H1 (cell line): ENCODE measurements around the gene TOPORS. TPM values are rescaled to one million over a fixed set of nuclear protein-coding genes. Genes with fewer than 3 reads are reported as not detected.

ENCODE experiments used
- CTCF ChIA-PET: fragments of 300-600 bp; sonication (Branson Sonifier 250); formaldehyde crosslinking; loops from one replicate; lab custom pipeline; 2021; ENCODE audit not compliant: partially characterized antibody; lab: Charles Lee
- POLR2A ChIA-PET: fragments of 300-600 bp; sonication (Branson Sonifier 250); formaldehyde crosslinking; loops from one replicate; lab custom pipeline; 2021; ENCODE audit warnings: inconsistent platforms; ENCODE audit not compliant: partially characterized antibody; lab: Charles Lee
- DNase-seq, 2 experiments: peaks; one replicate each; pipeline versions ENCODE4 v3.0.0 to v3.0.0-alpha.2; 2010 to 2022; ENCODE audit warnings: low spot score in 2 of 2, low read depth in 1 of 2, mixed read lengths in 1 of 2
- FAIRE-seq: peaks from 2 replicates; lab custom pipeline; 2011; peaks lifted over from hg19 to GRCh38; lab: Jason Lieb, UNC
- H2AFZ ChIP-seq: 2 replicates; pipeline ENCODE4 v1.8.1; 2012; ENCODE audit warnings: low read length, inconsistent platforms
- H2AK5ac ChIP-seq: 2 replicates; pipeline ENCODE4 v1.6.1; 2013; ENCODE audit warnings: low read depth, low read length
- H2BK120ac ChIP-seq: replicated peaks from 2 replicates; pipeline ENCODE3; 2013; ENCODE audit warnings: low read depth, low read length, inconsistent platforms
- H2BK12ac ChIP-seq: 2 replicates; pipeline ENCODE4 v1.6.1; 2013; ENCODE audit warnings: low read depth, low read length
- H2BK15ac ChIP-seq: 2 replicates; pipeline ENCODE4 v1.6.1; 2013; ENCODE audit warnings: low read length
- H2BK20ac ChIP-seq: 2 replicates; pipeline ENCODE4 v1.6.1; 2013; ENCODE audit warnings: low read length
- H2BK5ac ChIP-seq: 2 replicates; pipeline ENCODE4 v1.6.1; 2013; ENCODE audit warnings: low read depth, low read length
- H3K14ac ChIP-seq: 2 replicates; pipeline ENCODE4 v1.6.1; 2013; ENCODE audit warnings: inconsistent platforms; ENCODE audit not compliant: insufficient read length
- H3K18ac ChIP-seq: 2 replicates; pipeline ENCODE4 v1.6.1; 2013; ENCODE audit warnings: low read length; ENCODE audit errors: extremely low read depth
- H3K23ac ChIP-seq: 2 replicates; pipeline ENCODE4 v1.6.1; 2013; ENCODE audit warnings: inconsistent platforms; ENCODE audit not compliant: insufficient read length
- H3K23me2 ChIP-seq: 2 replicates; pipeline ENCODE4 v1.6.1; 2013; ENCODE audit warnings: low read depth, low read length
- H3K27ac ChIP-seq: 2 replicates; pipeline ENCODE4 v1.6.1; 2011; ENCODE audit warnings: low read depth, low read length, inconsistent platforms
- H3K27me3 ChIP-seq, 4 experiments: replicated peaks in 1 of 4; 1 replicate in 1 of 4; 2 replicates in 3 of 4; pipeline versions ENCODE4 v1.6.1 to v1.8.1; 2011 to 2013; ENCODE audit warnings: low read length in 3 of 4, mild to moderate bottlenecking in 3 of 4, inconsistent platforms in 2 of 4, mixed read lengths in 2 of 4, moderate library complexity in 1 of 4; ENCODE audit not compliant: control insufficient read depth in 3 of 4, insufficient read depth in 3 of 4; ENCODE audit errors: extremely low read depth in 1 of 4
- H3K36me3 ChIP-seq, 4 experiments: 2 replicates each; pipeline versions ENCODE4 v1.6.1 to v1.8.1; 2011 to 2013; ENCODE audit warnings: mild to moderate bottlenecking in 4 of 4, low read length in 3 of 4, moderate library complexity in 2 of 4, control low read depth in 1 of 4, inconsistent platforms in 1 of 4; ENCODE audit not compliant: insufficient read depth in 4 of 4, control insufficient read depth in 2 of 4
- H3K4ac ChIP-seq: replicated peaks from 2 replicates; pipeline ENCODE3; 2013; ENCODE audit warnings: low read length, low read depth, mixed read lengths, inconsistent platforms; ENCODE audit not compliant: insufficient read length
- H3K4me1 ChIP-seq, 4 experiments: replicated peaks in 1 of 4; 1 replicate in 1 of 4; 2 replicates in 3 of 4; pipeline versions ENCODE4 v1.6.1 to v1.8.1; 2011 to 2013; ENCODE audit warnings: low read length in 3 of 4, inconsistent platforms in 2 of 4, mixed read lengths in 1 of 4; ENCODE audit not compliant: insufficient read depth in 4 of 4, control insufficient read depth in 3 of 4
- H3K4me2 ChIP-seq, 2 experiments: 2 replicates each; pipeline versions ENCODE4 v1.6.1 to v1.8.1; 2011 to 2013; ENCODE audit warnings: low read depth in 2 of 2, low read length in 2 of 2, control low read depth in 1 of 2, inconsistent platforms in 1 of 2, mild to moderate bottlenecking in 1 of 2; ENCODE audit not compliant: insufficient read depth in 1 of 2
- H3K4me3 ChIP-seq, 4 experiments: fragments of 200-600, 300-600 bp in 1 of 4; sonication (generic), shearing (Covaris generic), sonication (Bioruptor Twin) in 1 of 4; 2 replicates each; pipeline versions ENCODE4 v1.5.1 to v1.8.1; 2011 to 2016; ENCODE audit warnings: low read length in 4 of 4, low read depth in 3 of 4, control low read depth in 2 of 4, inconsistent platforms in 2 of 4, mild to moderate bottlenecking in 2 of 4, mixed read lengths in 1 of 4, moderate library complexity in 1 of 4; ENCODE audit not compliant: insufficient read depth in 2 of 4; ENCODE audit errors: extremely low read depth in 1 of 4
- H3K56ac ChIP-seq: replicated peaks from 2 replicates; pipeline ENCODE3; 2013; ENCODE audit warnings: low read depth, mild to moderate bottlenecking, mixed read lengths, low read length, inconsistent platforms; ENCODE audit not compliant: insufficient read length
- H3K79me1 ChIP-seq: 2 replicates; pipeline ENCODE4 v1.6.1; 2013; ENCODE audit warnings: low read depth, low read length, control low read depth
- H3K79me2 ChIP-seq, 2 experiments: 2 replicates each; pipeline versions ENCODE4 v1.6.1 to v1.8.1; 2012 to 2013; ENCODE audit warnings: low read length in 2 of 2, mild to moderate bottlenecking in 2 of 2, inconsistent platforms in 1 of 2; ENCODE audit not compliant: insufficient read depth in 2 of 2, control insufficient read depth in 1 of 2
- H3K9ac ChIP-seq, 4 experiments: replicated peaks in 1 of 4; 1 replicate in 1 of 4; 2 replicates in 3 of 4; pipeline versions ENCODE4 v1.6.1 to v1.8.1; 2011 to 2013; ENCODE audit warnings: low read depth in 3 of 4, low read length in 3 of 4, control low read depth in 2 of 4, mild to moderate bottlenecking in 2 of 4, moderate library complexity in 2 of 4, inconsistent platforms in 1 of 4; ENCODE audit errors: extremely low read depth in 1 of 4
- H3K9me3 ChIP-seq, 2 experiments: 2 replicates each; pipeline versions ENCODE4 v1.6.1 to v1.8.1; 2012 to 2013; ENCODE audit warnings: mild to moderate bottlenecking in 2 of 2, moderate library complexity in 2 of 2, control low read depth in 1 of 2, inconsistent platforms in 1 of 2, low read depth in 1 of 2, low read length in 1 of 2, mixed read lengths in 1 of 2; ENCODE audit not compliant: insufficient read depth in 2 of 2
- H4K20me1 ChIP-seq, 2 experiments: replicated peaks in 1 of 2; 2 replicates each; pipeline versions ENCODE3 to v1.8.1; 2011 to 2013; ENCODE audit warnings: inconsistent platforms in 2 of 2, low read length in 2 of 2, mild to moderate bottlenecking in 1 of 2; ENCODE audit not compliant: insufficient read depth in 2 of 2, control insufficient read depth in 1 of 2
- H4K5ac ChIP-seq: 2 replicates; pipeline ENCODE4 v1.6.1; 2013; ENCODE audit warnings: low read length, low read depth, mixed read lengths, inconsistent platforms; ENCODE audit not compliant: insufficient read length
- H4K8ac ChIP-seq: 2 replicates; pipeline ENCODE4 v1.8.0; 2013; ENCODE audit warnings: mild to moderate bottlenecking, moderate library complexity, low read length, inconsistent platforms; ENCODE audit not compliant: insufficient read depth; ENCODE audit errors: extremely low read depth
- H4K91ac ChIP-seq: replicated peaks from 2 replicates; pipeline ENCODE3; 2013; ENCODE audit warnings: low read length, mixed read lengths, inconsistent platforms; ENCODE audit not compliant: insufficient read length
- CTBP2 ChIP-seq: IDR thresholded peaks from 2 replicates; pipeline ENCODE4 v1.7.0; 2011; ENCODE audit warnings: borderline replicate concordance, mild to moderate bottlenecking, moderate library complexity, mixed read lengths, low read length; ENCODE audit not compliant: insufficient read depth, insufficient read length
- CTCF ChIP-seq, 3 experiments: IDR thresholded peaks; 1 replicate in 2 of 3; 2 replicates in 1 of 3; pipeline versions ENCODE4 v1.5.1 to v1.6.1; 2011; ENCODE audit warnings: low read length in 3 of 3, mild to moderate bottlenecking in 3 of 3, inconsistent platforms in 2 of 3, low read depth in 1 of 3, moderate library complexity in 1 of 3; ENCODE audit not compliant: insufficient read depth in 1 of 3; ENCODE audit errors: control extremely low read depth in 1 of 3
- EP300 ChIP-seq, 2 experiments: IDR thresholded peaks; 1 replicate in 1 of 2; 2 replicates in 1 of 2; pipeline ENCODE4 v1.6.1; 2011 to 2012; ENCODE audit warnings: low read depth in 2 of 2, low read length in 2 of 2, mild to moderate bottlenecking in 2 of 2, borderline replicate concordance in 1 of 2, inconsistent platforms in 1 of 2, moderate library complexity in 1 of 2
- EZH2 ChIP-seq: fragments of 200-600 bp; sonication (generic); IDR thresholded peaks from 2 replicates; pipeline ENCODE4 v1.7.1; 2012; ENCODE audit warnings: low read depth, mild to moderate bottlenecking, moderate library complexity, low read length, inconsistent platforms; ENCODE audit not compliant: severe bottlenecking
- JUND ChIP-seq: IDR thresholded peaks from 2 replicates; pipeline ENCODE4 v1.6.1; 2011; ENCODE audit warnings: mild to moderate bottlenecking, improper control_type of control experiment, low read length
- NRF1 ChIP-seq: IDR thresholded peaks from 2 replicates; pipeline ENCODE4 v1.6.1; 2011; ENCODE audit warnings: mild to moderate bottlenecking, low read depth, low read length, improper control_type of control experiment
- RFX5 ChIP-seq: IDR thresholded peaks from 2 replicates; pipeline ENCODE4 v1.6.1; 2011; ENCODE audit warnings: low read depth, low read length, improper control_type of control experiment, borderline replicate concordance
- SIRT6 ChIP-seq: IDR thresholded peaks from one replicate; pipeline ENCODE4 v1.7.1; 2012; ENCODE audit warnings: low read length, inconsistent platforms
- WGBS, 2 experiments: shearing (Covaris generic) in 1 of 2; methylation state at CpG; one replicate each; pipeline versions ENCODE4 v1.1.6 to v1.1.7; 2013 to 2015; ENCODE audit warnings: low lambda C conversion rate in 2 of 2, mixed read lengths in 2 of 2, inconsistent platforms in 1 of 2, low coverage in 1 of 2, missing lambda C conversion rate in 1 of 2; ENCODE audit not compliant: insufficient replicate concordance in 2 of 2, insufficient coverage in 1 of 2, insufficient read length in 1 of 2; ENCODE audit errors: extremely low coverage in 1 of 2, missing lambda C conversion rate in 1 of 2; 5-methylcytosine and 5-hydroxymethylcytosine counted together
- polyA plus RNA-seq, 7 experiments: library from polyadenylated mRNA; depleted of rRNA in 3 of 7; stranded (reverse) in 5 of 7; unstranded in 2 of 7; fragments of >200 nt in 5 of 7; fragments of 200-250 nt in 2 of 7; gene quantifications; 1 replicate in 5 of 7; 2 replicates in 1 of 7; 4 replicates in 1 of 7; pipeline versions ENCODE4 v1.2.1 to v1.2.3, GENCODE V29; 2011 to 2013; ENCODE audit warnings: missing spikeins in 2 of 7, mixed read lengths in 2 of 7
- total RNA-seq: library from RNA; stranded (reverse); fragmentation: NEBNext Ultra II Directional; extraction: Animal tissue kit (Norgen Biotek cat#: 25700); gene quantifications from 2 replicates; pipeline ENCODE4 v1.2.1, GENCODE V29; 2021

Gene TOPORS
- total and polyA plus RNA-seq, 2 of the 8 experiments (the other 6 are each of a cell fraction or from before 2014, with no cell fraction given), result 10.3 to 30.7 TPM

- 0% methylated on average over 70 of the region's 75 CpGs; no CpG with 5 or more reads in 1 of the 2 experiments for WGBS, 2 experiments
- H4K91ac ChIP-seq, result peak overlapping the region; percentile 29
- peak overlapping the region; percentile 80 to 83 for H3K4me2 ChIP-seq
- peak overlapping the region; percentile 68 for H3K18ac ChIP-seq
- no peak overlapping the region for H2BK15ac ChIP-seq
- no peak overlapping the region for H2BK20ac ChIP-seq
- DNase-seq (peak; percentile 95 to 97), FAIRE-seq (no peak)
- H3K23me2 ChIP-seq, result peaks cover 9% of the 10 kb centered on the region
- H3K4ac ChIP-seq, result no peak overlapping the region
- CTCF ChIA-PET, result interaction anchor here (0.6 to 3.8 kb wide), 8 partner anchors 15 to 172 kb away, joined by 3 to 18 read pairs (median 8); partner anchors contain the start of gene RIGI
- peaks cover 33 to 63% of the 10 kb centered on the region in 2 experiments for H3K79me2 ChIP-seq
- no peak overlapping the region for H2BK120ac ChIP-seq
- H3K9me3 ChIP-seq, result no peaks in the 10 kb centered on the region
- H2AK5ac ChIP-seq, result no peak overlapping the region
- H3K27ac ChIP-seq, result peak overlapping the region; percentile 89
- no peak overlapping the region for H3K56ac ChIP-seq
- peak overlapping the region; percentile 54 for H4K5ac ChIP-seq
- H3K36me3 ChIP-seq, result peaks cover 0 to 5% (median 0%) of the 10 kb centered on the region in 4 experiments; a peak in 1 of 8 replicates
- peaks cover 0 to 3% (median 0%) of the 10 kb centered on the region in 4 experiments; a peak in 2 of 7 replicates for H3K4me1 ChIP-seq
- no peak overlapping the region for H3K23ac ChIP-seq
- H3K27me3 ChIP-seq, result no peaks in the 10 kb centered on the region
- peaks cover 11 to 15% of the 10 kb centered on the region in 2 experiments for H4K20me1 ChIP-seq
- H2BK12ac ChIP-seq, result peak overlapping the region; percentile 71; the same call in 1 of the 2 replicates
- H2AFZ ChIP-seq, result 0 out of 2 replicates have a peak overlapping the region, but pooled peaks have one; percentile 17
- POLR2A ChIA-PET, result interaction anchor here (0.6 to 3.9 kb wide), 13 partner anchors 9 to 740 kb away, joined by 3 to 24 read pairs (median 6); partner anchors contain the start of genes DNAJA1, NDUFB6 and NFX1
- peak overlapping the region; percentile 80 to 97 (median 87) for H3K4me3 ChIP-seq
- peak overlapping the region; percentile 91 to 97 (median 94) for H3K9ac ChIP-seq
- H3K14ac ChIP-seq, result no peak overlapping the region
- no peaks in the 10 kb centered on the region; the same call in 1 of the 2 replicates for H3K79me1 ChIP-seq
- peak overlapping the region; percentile 94; the same call in 1 of the 2 replicates for H4K8ac ChIP-seq
- H2BK5ac ChIP-seq, result peak overlapping the region; percentile 90
- peak; percentile 92 for TF ChIP-seq NRF1
- TF ChIP-seq EP300 (IDR thresholded peaks at IDR 0.05; ENCODE audit: borderline replicate concordance in 1 of 2, low read depth in 2 of 2, low read length in 2 of 2), result peak in 1 of 2 experiments; percentile 9; a peak in 1 of 3 replicates
- no peak for TF ChIP-seq RFX5
- no peak for TF ChIP-seq EZH2
- TF ChIP-seq JUND, result no peak
- TF ChIP-seq CTCF (IDR thresholded peaks at IDR 0.05; ENCODE audit: control extremely low read depth in 1 of 3, insufficient read depth in 1 of 3, low read depth in 1 of 3, low read length in 3 of 3), result peak in 1 of 3 experiments; percentile 13; a peak in 1 of 4 replicates
- no peak for TF ChIP-seq SIRT6
- TF ChIP-seq CTBP2, result no peak
Measured at GRCh38 chr9:32550562-32551275, 1.7 kb downstream of the TOPORS start.
